Karpas-422 (cell line): ENCODE results near the gene CREB3L2. TPM values are rescaled to one million over a fixed set of nuclear protein-coding genes. Genes with fewer than 3 reads are reported as not detected.

Experiments
- DNase-seq: peaks from one replicate; pipeline ENCODE4 v3.0.0-alpha.2; 2015
- H2AFZ ChIP-seq: fragments of 200-600 bp; sonication (generic); 2 replicates; pipeline ENCODE4 v1.6.1; 2014; ENCODE audit warnings: antibody characterized with exemption, low read length, mixed read lengths
- H3K27ac ChIP-seq: fragments of 200-600 bp; sonication (generic); 2 replicates; pipeline ENCODE4 v1.5.1; 2014; ENCODE audit warnings: mild to moderate bottlenecking, low read length, moderate library complexity
- H3K27me3 ChIP-seq: fragments of 200-600 bp; sonication (generic); 2 replicates; pipeline ENCODE4 v1.6.1; 2014; ENCODE audit warnings: low read length, mixed read lengths
- H3K36me3 ChIP-seq: fragments of 200-600 bp; sonication (generic); 2 replicates; pipeline ENCODE4 v1.6.1; 2014; ENCODE audit warnings: low read length, mixed read lengths; ENCODE audit not compliant: insufficient read depth
- H3K4me1 ChIP-seq: fragments of 200-600 bp; sonication (generic); 2 replicates; pipeline ENCODE4 v1.6.1; 2014; ENCODE audit warnings: mild to moderate bottlenecking, low read length, mixed read lengths
- H3K4me2 ChIP-seq: fragments of 200-600 bp; sonication (generic); 2 replicates; pipeline ENCODE4 v1.6.1; 2014; ENCODE audit warnings: low read length, low read depth, mild to moderate bottlenecking; ENCODE audit not compliant: poor library complexity, severe bottlenecking
- H3K4me3 ChIP-seq: fragments of 200-600 bp; sonication (generic); 2 replicates; pipeline ENCODE4 v1.5.1; 2014; ENCODE audit warnings: mild to moderate bottlenecking, antibody characterized with exemption, low read length, mixed read lengths
- H3K79me2 ChIP-seq: fragments of 200-600 bp; sonication (generic); 2 replicates; pipeline ENCODE4 v1.6.1; 2014; ENCODE audit warnings: mild to moderate bottlenecking, low read length, mixed read lengths
- H3K9ac ChIP-seq: fragments of 200-600 bp; sonication (generic); 2 replicates; pipeline ENCODE4 v1.6.0; 2014; ENCODE audit warnings: low read length
- H3K9me2 ChIP-seq: fragments of 200-600 bp; sonication (generic), shearing (Covaris generic); replicated peaks from 2 replicates; pipeline ENCODE4 v1.6.0; 2014; ENCODE audit warnings: mild to moderate bottlenecking, low read length, moderate library complexity; ENCODE audit not compliant: insufficient read depth
- H3K9me3 ChIP-seq: fragments of 300-700, 200-600 bp; sonication (generic); 2 replicates; pipeline ENCODE4 v1.6.1; 2014; ENCODE audit warnings: low read length, mixed read lengths
- H4K20me1 ChIP-seq: fragments of 200-600 bp; sonication (generic); 2 replicates; pipeline ENCODE4 v1.6.1; 2014; ENCODE audit warnings: mild to moderate bottlenecking, antibody characterized with exemption, low read length, low read depth; ENCODE audit not compliant: insufficient read depth
- total RNA-seq: library from RNA; depleted of rRNA; stranded (reverse); fragments of >200 nt; shearing (Covaris generic); gene quantifications from 2 replicates; pipeline ENCODE4 v1.2.3, GENCODE V29; 2014; ENCODE audit warnings: low replicate concordance

Gene CREB3L2
- total RNA-seq, 1 experiment from 2014 or later: not detected

- no peak overlapping the region for H3K27ac ChIP-seq
- no peak overlapping the region for H3K4me3 ChIP-seq
- H3K79me2 ChIP-seq: no peaks in the 10 kb centered on the region
- no peak for DNase-seq
- H3K4me2 ChIP-seq: no peak overlapping the region
- H3K9me3 ChIP-seq: no peaks in the 10 kb centered on the region
- H2AFZ ChIP-seq: no peak overlapping the region
- no peaks in the 10 kb centered on the region for H3K27me3 ChIP-seq
- H3K9ac ChIP-seq: no peak overlapping the region
- H4K20me1 ChIP-seq: no peaks in the 10 kb centered on the region
- no peaks in the 10 kb centered on the region for H3K4me1 ChIP-seq
- H3K9me2 ChIP-seq: no peaks in the 10 kb centered on the region
- no peaks in the 10 kb centered on the region for H3K36me3 ChIP-seq
Measured at GRCh38 chr7:138008019-138008587, 6.2 kb upstream of the CREB3L2 start.

GRCh38 chr7:138006106-138006505, 4.2 kb upstream of the CREB3L2 start:
- H2AFZ ChIP-seq: no peak overlapping the region
- H4K20me1 ChIP-seq: no peaks in the 10 kb centered on the region
- H3K9me2 ChIP-seq: no peaks in the 10 kb centered on the region
- H3K9me3 ChIP-seq: no peaks in the 10 kb centered on the region
- no peaks in the 10 kb centered on the region for H3K27me3 ChIP-seq
- H3K4me3 ChIP-seq: no peak overlapping the region
- no peak overlapping the region for H3K4me2 ChIP-seq
- H3K4me1 ChIP-seq: no peaks in the 10 kb centered on the region
- no peak overlapping the region for H3K27ac ChIP-seq
- H3K36me3 ChIP-seq: no peaks in the 10 kb centered on the region
- H3K9ac ChIP-seq: no peak overlapping the region
- no peak for DNase-seq
- H3K79me2 ChIP-seq: no peaks in the 10 kb centered on the region

GRCh38 chr7:138004936-138005335, 3.0 kb upstream of the CREB3L2 start:
- H3K4me3 ChIP-seq: no peak overlapping the region
- H3K4me1 ChIP-seq: no peaks in the 10 kb centered on the region
- no peaks in the 10 kb centered on the region for H3K27me3 ChIP-seq
- no peak overlapping the region for H2AFZ ChIP-seq
- H3K9me3 ChIP-seq: no peaks in the 10 kb centered on the region
- H3K9ac ChIP-seq: no peak overlapping the region
- H3K36me3 ChIP-seq: no peaks in the 10 kb centered on the region
- H3K4me2 ChIP-seq: no peak overlapping the region
- no peak for DNase-seq
- H3K9me2 ChIP-seq: no peaks in the 10 kb centered on the region
- H3K27ac ChIP-seq: no peak overlapping the region
- H4K20me1 ChIP-seq: no peaks in the 10 kb centered on the region
- no peaks in the 10 kb centered on the region for H3K79me2 ChIP-seq

DNA sequence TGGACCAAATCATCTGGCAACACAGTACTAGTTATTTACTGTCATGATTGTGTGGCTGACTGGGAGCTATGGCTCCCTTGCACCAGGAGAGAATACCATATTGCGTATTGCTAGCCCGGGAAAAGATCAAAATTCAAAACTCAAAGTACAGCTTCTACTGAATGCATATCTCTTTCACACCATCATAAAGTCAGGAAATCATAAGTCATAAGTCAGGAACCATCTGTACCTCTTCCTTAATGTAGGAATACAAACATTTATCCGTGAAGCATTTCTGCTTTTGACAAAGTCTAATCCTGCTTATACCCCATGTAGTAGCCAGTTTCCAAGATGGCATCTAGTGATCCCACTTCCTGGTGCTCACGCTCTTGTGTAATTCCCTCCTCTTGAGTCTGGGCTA, 2.2 kb upstream of the CREB3L2 start:
- H3K9ac ChIP-seq: no peak overlapping the region
- no peaks in the 10 kb centered on the region for H3K9me2 ChIP-seq
- no peak overlapping the region for H2AFZ ChIP-seq
- no peaks in the 10 kb centered on the region for H3K36me3 ChIP-seq
- H3K4me2 ChIP-seq: no peak overlapping the region
- H3K9me3 ChIP-seq: no peaks in the 10 kb centered on the region
- no peaks in the 10 kb centered on the region for H3K27me3 ChIP-seq
- no peaks in the 10 kb centered on the region for H3K4me1 ChIP-seq
- H3K4me3 ChIP-seq: no peak overlapping the region
- no peak for DNase-seq
- H3K27ac ChIP-seq: no peak overlapping the region
- no peaks in the 10 kb centered on the region for H3K79me2 ChIP-seq
- H4K20me1 ChIP-seq: no peaks in the 10 kb centered on the region

DNA sequence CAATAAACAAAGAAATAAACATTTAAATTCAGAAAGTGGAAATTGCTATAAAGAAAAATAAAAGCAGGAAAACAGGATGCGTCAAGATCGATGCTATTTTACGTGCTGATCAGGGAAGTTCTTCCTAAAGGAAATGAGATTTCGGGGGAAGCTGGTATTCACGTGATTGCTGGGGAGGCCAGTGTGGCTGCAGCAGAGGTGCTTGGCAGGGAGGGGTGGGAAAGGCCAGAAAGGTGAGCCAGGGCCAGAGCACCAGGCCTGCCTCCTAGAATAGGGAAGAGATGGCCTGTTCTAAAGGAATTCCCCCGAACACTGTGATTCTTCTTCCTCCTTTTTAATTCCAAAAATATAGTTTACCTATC, 923 bp upstream of the CREB3L2 start:
- Histone ChIP-seq H3K36me3 (no peaks in the 10 kb centered on the region), H3K9me3 (no peaks in the 10 kb centered on the region), H4K20me1 (no peaks in the 10 kb centered on the region), H3K4me2 (no peak overlapping the region), H3K27me3 (no peaks in the 10 kb centered on the region), H3K4me3 (no peak overlapping the region), H3K4me1 (no peaks in the 10 kb centered on the region), H3K27ac (no peak overlapping the region), H3K79me2 (no peaks in the 10 kb centered on the region), H3K9me2 (no peaks in the 10 kb centered on the region), H2AFZ (no peak overlapping the region), H3K9ac (no peak overlapping the region)
- DNase-seq: no peak

- H3K27ac ChIP-seq: no peak overlapping the region
- no peaks in the 10 kb centered on the region for H3K9me2 ChIP-seq
- no peaks in the 10 kb centered on the region for H3K79me2 ChIP-seq
- no peaks in the 10 kb centered on the region for H4K20me1 ChIP-seq
- no peak overlapping the region for H3K4me3 ChIP-seq
- no peaks in the 10 kb centered on the region for H3K27me3 ChIP-seq
- no peaks in the 10 kb centered on the region for H3K9me3 ChIP-seq
- no peak overlapping the region for H3K4me2 ChIP-seq
- peak; percentile 79 for DNase-seq
- H3K36me3 ChIP-seq: no peaks in the 10 kb centered on the region
- no peaks in the 10 kb centered on the region for H3K4me1 ChIP-seq
- no peak overlapping the region for H3K9ac ChIP-seq
- H2AFZ ChIP-seq: no peak overlapping the region
Measured at GRCh38 chr7:138002096-138002827, 376 bp upstream of the CREB3L2 start.

GRCh38 chr7:138000081-138000701, 1.7 kb downstream of the CREB3L2 start:
- H3K27me3 ChIP-seq: no peaks in the 10 kb centered on the region
- no peak for DNase-seq
- H2AFZ ChIP-seq: no peak overlapping the region
- no peak overlapping the region for H3K4me3 ChIP-seq
- H3K27ac ChIP-seq: no peak overlapping the region
- no peak overlapping the region for H3K9ac ChIP-seq
- H3K9me3 ChIP-seq: no peaks in the 10 kb centered on the region
- no peaks in the 10 kb centered on the region for H4K20me1 ChIP-seq
- H3K4me1 ChIP-seq: no peaks in the 10 kb centered on the region
- no peak overlapping the region for H3K4me2 ChIP-seq
- H3K79me2 ChIP-seq: no peaks in the 10 kb centered on the region
- H3K36me3 ChIP-seq: no peaks in the 10 kb centered on the region
- H3K9me2 ChIP-seq: no peaks in the 10 kb centered on the region

- H2AFZ ChIP-seq: no peak overlapping the region
- no peaks in the 10 kb centered on the region for H3K79me2 ChIP-seq
- H3K9me2 ChIP-seq: no peaks in the 10 kb centered on the region
- H3K9ac ChIP-seq: no peak overlapping the region
- H3K27ac ChIP-seq: no peak overlapping the region
- H3K9me3 ChIP-seq: no peaks in the 10 kb centered on the region
- DNase-seq: no peak
- H3K36me3 ChIP-seq: no peaks in the 10 kb centered on the region
- no peaks in the 10 kb centered on the region for H3K27me3 ChIP-seq
- no peaks in the 10 kb centered on the region for H4K20me1 ChIP-seq
- no peaks in the 10 kb centered on the region for H3K4me1 ChIP-seq
- H3K4me2 ChIP-seq: no peak overlapping the region
- H3K4me3 ChIP-seq: no peak overlapping the region
Measured at GRCh38 chr7:137999496-138000080, 2.3 kb downstream of the CREB3L2 start.
